Stimulated activated naive B cell treated with anti-CD40 and anti-IgM and Interleukin-4, amounts not matched to agents 10 μg/mL and 1 μg/mL and 100 μg/mL, for 72 hours (primary cell): Measurements from ENCODE around the gene AGAP1.

ENCODE experiments used
- ATAC-seq, 2 donors: fragments of 150-1000 bp; cut with Tn5 transposase; replicated peaks; 2 replicates each; pipeline ENCODE4 v1.10.0; 2021; ENCODE audit warnings: moderate library complexity in 1 of 2
- DNase-seq: peaks from one replicate; pipeline ENCODE4 v3.0.0; 2021
- H3K27ac Mint-ChIP-seq: one replicate; pipeline ENCODE4 v1.8.0; 2022; ENCODE audit warnings: mild to moderate bottlenecking, mixed read lengths
- H3K27me3 Mint-ChIP-seq, 2 donors: one replicate each; pipeline ENCODE4 v1.8.0; 2022; ENCODE audit warnings: mixed read lengths in 2 of 2
- H3K36me3 Mint-ChIP-seq, 2 donors: one replicate each; pipeline ENCODE4 v1.8.0; 2022; ENCODE audit warnings: mixed read lengths in 2 of 2, mild to moderate bottlenecking in 1 of 2
- H3K4me1 Mint-ChIP-seq, 2 donors: one replicate each; pipeline ENCODE4 v1.8.0; 2022; ENCODE audit warnings: mixed read lengths in 2 of 2, mild to moderate bottlenecking in 1 of 2
- H3K4me3 Mint-ChIP-seq, 2 donors: one replicate each; pipeline ENCODE4 v1.8.0; 2022; ENCODE audit warnings: mild to moderate bottlenecking in 2 of 2, mixed read lengths in 2 of 2, moderate library complexity in 1 of 2
- H3K9me3 Mint-ChIP-seq, 2 donors: one replicate each; pipeline ENCODE4 v1.8.0; 2022; ENCODE audit warnings: mixed read lengths in 2 of 2, mild to moderate bottlenecking in 1 of 2

AGAP1 gene

DNA sequence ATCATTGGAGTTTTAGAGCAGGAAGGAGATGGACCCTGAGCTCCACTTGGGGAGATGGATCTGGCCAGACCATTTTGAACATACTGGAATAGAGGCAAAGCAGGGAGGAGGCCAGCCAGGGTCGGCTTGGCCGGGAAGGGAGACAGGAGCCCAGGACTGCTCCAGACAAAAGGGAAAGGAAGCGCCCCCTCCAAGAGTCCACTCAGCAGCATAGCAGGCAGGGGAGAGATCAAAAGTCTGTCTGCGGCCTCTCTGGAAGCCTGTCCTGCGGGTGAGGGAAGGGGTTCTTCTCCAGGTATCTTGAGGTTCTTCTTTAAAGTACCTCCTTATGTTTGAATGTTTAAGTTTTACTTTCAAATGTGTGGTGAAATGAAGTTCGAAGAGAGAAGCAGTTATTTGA, 548.2 kb downstream of the AGAP1 start:
- Mint-ChIP-seq H3K27me3 (peaks cover 0 to 3% of the 10 kb centered on the region in 2 donors), H3K27ac (no peak overlapping the region), H3K9me3 (peaks cover 0 to 1% of the 10 kb centered on the region in 2 donors), H3K36me3 (no peaks in the 10 kb centered on the region), H3K4me1 (no peaks in the 10 kb centered on the region), H3K4me3 (no peak overlapping the region)
- no peak for DNase-seq
- ATAC-seq = no peak

- Mint-ChIP-seq H3K27ac (no peak overlapping the region), H3K9me3 (peaks cover 0 to 1% of the 10 kb centered on the region in 2 donors), H3K4me1 (no peaks in the 10 kb centered on the region)
Measured at GRCh38 chr2:236044191-236044590, 550.3 kb downstream of the AGAP1 start.

GRCh38 chr2:236045251-236046235, 551.7 kb downstream of the AGAP1 start:
- Mint-ChIP-seq H3K27me3 (peaks cover 0 to 3% of the 10 kb centered on the region in 2 donors), H3K27ac (no peak overlapping the region), H3K4me1 (no peaks in the 10 kb centered on the region), H3K9me3 (peaks cover 0 to 1% of the 10 kb centered on the region in 2 donors), H3K4me3 (no peak overlapping the region), H3K36me3 (no peaks in the 10 kb centered on the region)
- DNase-seq = no peak
- no peak for ATAC-seq

More at GRCh38 chr2:236044191-236044590, 550.3 kb downstream of the AGAP1 start:
- Mint-ChIP-seq H3K36me3 (no peaks in the 10 kb centered on the region), H3K4me3 (no peak overlapping the region), H3K27me3 (peaks cover 0 to 3% of the 10 kb centered on the region in 2 donors)
- no peak for DNase-seq
- no peak for ATAC-seq

DNA sequence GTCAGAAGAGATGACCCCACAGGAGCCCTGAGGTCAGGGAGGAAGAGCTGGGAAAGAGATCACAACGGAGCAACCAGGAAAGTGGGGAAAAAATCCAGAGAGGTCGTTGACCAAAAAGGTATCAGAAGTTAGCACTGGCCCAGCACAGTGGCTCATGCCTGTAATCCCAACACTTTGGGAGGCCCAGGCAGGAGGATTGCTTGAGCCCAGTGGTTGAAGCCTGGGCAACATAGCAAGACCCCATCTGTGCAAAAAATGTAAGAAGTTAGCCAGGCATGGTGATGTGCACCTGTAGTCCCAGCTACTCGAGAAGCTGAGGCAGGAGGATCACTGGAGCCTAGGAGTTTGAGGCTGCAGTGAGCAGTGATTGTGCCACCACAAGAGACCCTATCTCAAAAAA, 552.9 kb downstream of the AGAP1 start:
- no peak for ATAC-seq
- H3K27me3 Mint-ChIP-seq = peaks cover 0 to 3% of the 10 kb centered on the region in 2 donors

DNA sequence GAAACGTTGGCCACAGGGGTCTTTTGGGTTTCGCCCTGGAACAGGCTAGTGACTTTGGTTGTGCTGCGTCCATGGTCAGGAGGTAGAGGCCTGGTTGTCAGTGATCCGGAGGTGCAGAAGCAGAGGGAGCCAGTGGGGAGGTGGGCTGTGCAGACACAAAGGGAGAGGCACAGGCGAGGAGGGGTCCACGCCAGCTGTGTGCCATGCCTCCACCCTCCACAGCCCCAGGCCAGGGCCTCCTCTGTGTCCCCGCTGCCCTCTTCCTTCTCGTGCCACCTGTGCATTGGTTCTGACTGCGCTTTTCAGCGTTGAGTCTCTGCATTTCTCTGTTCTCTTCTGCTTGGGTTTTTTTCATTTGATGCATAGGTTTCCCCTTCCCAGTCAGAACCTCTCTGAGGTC, 553.3 kb downstream of the AGAP1 start:
- no peak for DNase-seq
- no peak overlapping the region for H3K27ac Mint-ChIP-seq
- H3K27me3 Mint-ChIP-seq = no peaks in the 10 kb centered on the region
- no peaks in the 10 kb centered on the region for H3K4me1 Mint-ChIP-seq
- ATAC-seq = no peak
- H3K36me3 Mint-ChIP-seq = no peaks in the 10 kb centered on the region
- H3K4me3 Mint-ChIP-seq = no peak overlapping the region
- peaks cover 0 to 1% of the 10 kb centered on the region in 2 donors for H3K9me3 Mint-ChIP-seq

More for the DNA sequence above, 552.9 kb downstream of the AGAP1 start:
- Mint-ChIP-seq H3K36me3 (no peaks in the 10 kb centered on the region), H3K4me3 (no peak overlapping the region), H3K27ac (no peak overlapping the region), H3K9me3 (peaks cover 0 to 1% of the 10 kb centered on the region in 2 donors), H3K4me1 (no peaks in the 10 kb centered on the region)
- no peak for DNase-seq

GRCh38 chr2:236047886-236048540, 554.2 kb downstream of the AGAP1 start:
- Mint-ChIP-seq H3K9me3 (peaks cover 0 to 1% of the 10 kb centered on the region in 2 donors), H3K4me3 (no peak overlapping the region), H3K4me1 (no peaks in the 10 kb centered on the region), H3K27me3 (no peaks in the 10 kb centered on the region), H3K36me3 (no peaks in the 10 kb centered on the region), H3K27ac (no peak overlapping the region)
- ATAC-seq = no peak
- DNase-seq = no peak

DNA sequence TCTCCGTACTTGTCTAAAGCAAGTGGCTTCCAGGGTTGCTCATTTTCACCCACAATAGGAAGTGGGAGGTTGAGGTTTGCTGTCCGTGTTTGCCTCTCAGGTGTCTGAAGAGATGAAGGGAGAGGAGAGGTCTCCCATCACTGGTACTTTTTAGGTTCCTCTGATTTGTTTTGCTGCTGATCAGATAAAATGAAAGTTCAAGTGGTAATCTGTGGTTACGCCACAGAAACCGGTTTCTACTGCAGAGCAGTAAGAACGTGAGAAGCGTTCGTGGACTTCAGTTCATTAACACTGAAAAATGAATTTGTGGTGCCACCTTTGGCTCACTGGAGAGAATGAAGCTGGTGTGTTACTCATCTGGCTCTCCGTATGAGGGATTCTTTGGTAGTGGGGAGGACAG, 556.1 kb downstream of the AGAP1 start:
- no peak for ATAC-seq
- peaks cover 0 to 1% of the 10 kb centered on the region in 2 donors for H3K9me3 Mint-ChIP-seq
- no peaks in the 10 kb centered on the region for H3K4me1 Mint-ChIP-seq
- peaks cover 0 to 10% of the 10 kb centered on the region in 2 donors for H3K27me3 Mint-ChIP-seq
- no peak overlapping the region for H3K4me3 Mint-ChIP-seq
- H3K36me3 Mint-ChIP-seq = no peaks in the 10 kb centered on the region
- no peak for DNase-seq
- no peak overlapping the region for H3K27ac Mint-ChIP-seq

DNA sequence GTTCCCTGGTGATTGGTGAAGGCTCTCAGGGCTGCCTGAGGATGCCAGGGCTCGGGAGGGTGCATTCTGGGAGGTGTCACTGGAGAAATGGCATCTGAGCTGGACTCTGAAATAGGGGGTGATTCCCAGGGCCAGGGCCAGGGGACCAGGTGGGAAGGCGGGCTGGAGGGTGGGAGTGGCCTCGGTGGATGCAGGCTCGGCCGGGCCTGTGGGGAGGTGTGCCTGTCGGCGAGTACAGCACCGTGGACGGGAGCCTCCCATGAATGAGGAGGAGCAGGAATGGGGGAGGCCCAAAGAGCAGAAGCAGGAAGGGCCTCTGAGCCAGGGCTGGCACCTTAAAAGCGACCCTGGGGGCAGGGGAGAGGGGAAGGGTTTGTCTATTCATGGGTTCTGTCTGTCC, 557.5 kb downstream of the AGAP1 start:
- peaks cover 0 to 12% of the 10 kb centered on the region in 2 donors for H3K27me3 Mint-ChIP-seq
- H3K36me3 Mint-ChIP-seq = no peaks in the 10 kb centered on the region
- ATAC-seq (no peak), DNase-seq (no peak)
- no peaks in the 10 kb centered on the region for H3K4me1 Mint-ChIP-seq
- peaks cover 0 to 1% of the 10 kb centered on the region in 2 donors for H3K9me3 Mint-ChIP-seq
- no peak overlapping the region for H3K4me3 Mint-ChIP-seq
- no peak overlapping the region for H3K27ac Mint-ChIP-seq

GRCh38 chr2:236051806-236052205, 558.0 kb downstream of the AGAP1 start:
- DNase-seq (no peak), ATAC-seq (no peak)
- no peaks in the 10 kb centered on the region for H3K36me3 Mint-ChIP-seq
- H3K27ac Mint-ChIP-seq = no peak overlapping the region
- H3K27me3 Mint-ChIP-seq = peaks cover 0 to 12% of the 10 kb centered on the region in 2 donors
- no peak overlapping the region for H3K4me3 Mint-ChIP-seq
- H3K4me1 Mint-ChIP-seq = no peaks in the 10 kb centered on the region
- no peaks in the 10 kb centered on the region for H3K9me3 Mint-ChIP-seq

DNA sequence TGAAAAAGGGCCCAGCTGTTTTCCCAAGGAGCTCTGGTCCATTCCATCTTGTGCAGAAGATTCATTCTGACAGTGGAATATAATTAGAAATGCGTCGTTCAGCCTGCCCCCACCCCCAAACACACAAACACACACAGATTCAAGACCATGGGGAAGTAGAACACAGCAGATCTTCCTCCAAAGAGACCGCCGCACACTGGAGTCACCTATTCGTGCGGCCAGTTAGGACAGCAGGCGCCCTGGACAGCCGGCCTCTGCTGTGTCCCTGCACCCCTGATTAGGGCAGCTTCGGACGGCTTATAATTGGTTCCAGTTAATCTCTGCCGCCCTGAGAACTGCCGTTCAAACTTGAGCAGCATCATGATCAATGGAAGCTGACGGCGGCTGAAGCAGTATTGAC, 558.4 kb downstream of the AGAP1 start:
- ATAC-seq = no peak
- H3K4me3 Mint-ChIP-seq = no peak overlapping the region
- H3K36me3 Mint-ChIP-seq = no peaks in the 10 kb centered on the region
- no peak overlapping the region for H3K27ac Mint-ChIP-seq
- peaks cover 0 to 12% of the 10 kb centered on the region in 2 donors for H3K27me3 Mint-ChIP-seq
- no peak for DNase-seq
- H3K4me1 Mint-ChIP-seq = no peaks in the 10 kb centered on the region
- H3K9me3 Mint-ChIP-seq = no peaks in the 10 kb centered on the region

DNA sequence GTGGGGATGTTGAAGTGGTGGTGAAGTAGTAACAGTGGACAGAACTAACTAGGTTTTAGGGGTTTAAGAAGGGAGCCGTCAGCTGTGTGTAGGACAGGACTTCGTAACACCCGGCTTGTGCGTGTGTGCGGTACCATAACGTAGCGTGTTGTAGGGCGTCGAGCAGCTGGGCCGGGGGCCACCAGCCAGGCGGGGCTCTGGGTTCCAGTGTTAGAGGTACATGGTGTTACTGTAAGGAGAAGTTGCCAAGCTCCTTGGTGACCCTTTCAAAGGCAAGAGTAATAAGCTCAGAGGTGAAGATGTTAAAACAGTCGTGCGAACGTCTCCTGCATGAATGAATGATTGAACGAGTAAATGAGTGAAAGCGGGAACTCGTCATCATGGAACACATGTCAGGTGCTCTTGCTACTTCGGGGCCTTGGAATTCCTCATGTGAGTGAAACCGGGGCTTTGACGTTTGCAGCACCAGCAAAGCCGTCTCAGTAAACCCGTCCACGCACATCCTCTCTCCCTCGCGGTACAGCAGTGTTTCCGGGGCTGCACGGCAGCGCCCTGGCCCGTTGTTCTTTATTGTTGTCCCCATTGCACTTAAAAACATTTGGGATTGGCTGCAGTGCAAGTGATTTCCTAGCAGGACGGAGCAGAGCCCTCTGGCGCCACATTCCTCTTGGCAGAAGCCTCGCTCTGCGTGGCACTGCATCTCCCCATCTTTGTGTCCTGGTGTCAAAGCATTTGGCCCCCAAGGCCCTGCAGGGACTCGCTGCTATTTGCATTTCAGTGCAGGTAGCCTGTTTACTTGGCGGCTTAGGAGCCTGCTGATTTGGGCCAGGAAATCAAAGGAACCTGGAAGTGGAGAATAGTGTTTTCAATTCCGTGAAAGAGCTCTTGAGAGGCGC, 559.3 kb downstream of the AGAP1 start:
- ATAC-seq (no peak), DNase-seq (no peak)
- Mint-ChIP-seq H3K27ac (no peak overlapping the region), H3K9me3 (peaks cover 2 to 3% of the 10 kb centered on the region in 2 donors), H3K4me1 (no peaks in the 10 kb centered on the region), H3K36me3 (no peaks in the 10 kb centered on the region), H3K4me3 (no peak overlapping the region), H3K27me3 (peaks cover 0 to 12% of the 10 kb centered on the region in 2 donors)

GRCh38 chr2:236054125-236054524, 560.3 kb downstream of the AGAP1 start:
- Mint-ChIP-seq H3K4me1 (no peaks in the 10 kb centered on the region), H3K36me3 (no peaks in the 10 kb centered on the region)

DNA sequence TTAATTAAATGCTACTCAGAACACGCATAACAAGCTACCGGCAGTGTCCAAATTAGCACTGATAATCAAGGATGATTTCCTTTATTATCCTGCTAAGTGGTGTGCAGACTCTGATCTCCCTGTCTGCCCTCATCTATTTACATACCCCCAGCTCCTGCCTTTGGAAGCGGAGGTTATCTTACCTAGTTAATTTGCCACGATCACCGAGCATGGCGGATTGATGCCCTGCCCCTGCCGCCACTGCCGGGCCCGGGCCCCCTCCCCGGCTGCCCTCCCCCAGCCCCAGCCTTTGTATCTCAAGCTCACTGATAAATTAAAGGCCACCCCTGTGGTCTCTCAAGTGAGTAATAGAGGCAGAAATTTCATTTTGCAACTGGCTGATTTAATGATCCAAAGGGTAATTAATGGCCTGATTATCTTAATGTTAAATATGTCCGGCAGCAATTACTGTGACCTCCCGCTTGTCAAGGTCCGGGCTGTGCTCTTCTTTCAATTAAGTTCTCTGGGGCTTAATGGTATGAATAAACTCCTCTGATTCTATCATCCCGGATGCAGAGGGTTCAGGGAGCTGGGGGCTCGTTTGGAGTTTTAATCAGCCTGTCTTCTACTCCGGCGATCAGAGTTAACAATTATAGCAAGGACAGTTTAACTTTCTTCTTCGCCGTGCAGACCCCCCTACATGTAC, 560.9 kb downstream of the AGAP1 start:
- Mint-ChIP-seq H3K27me3 (peaks cover 0 to 12% of the 10 kb centered on the region in 2 donors), H3K4me3 (no peak overlapping the region)
- no peak for ATAC-seq

More at GRCh38 chr2:236054125-236054524, 560.3 kb downstream of the AGAP1 start:
- no peak for DNase-seq
- Mint-ChIP-seq H3K9me3 (peaks cover 4% of the 10 kb centered on the region in 2 donors), H3K4me3 (no peak overlapping the region), H3K27ac (no peak overlapping the region), H3K27me3 (peaks cover 0 to 12% of the 10 kb centered on the region in 2 donors)
- no peak for ATAC-seq

More for the DNA sequence above, 560.9 kb downstream of the AGAP1 start:
- Mint-ChIP-seq H3K36me3 (no peaks in the 10 kb centered on the region), H3K27ac (no peak overlapping the region), H3K4me1 (no peaks in the 10 kb centered on the region), H3K9me3 (peaks cover 4% of the 10 kb centered on the region in 2 donors)
- no peak for DNase-seq
